Liver (tissue), 9 donors: ENCODE results near the gene JMJD1C. TPM values are rescaled to one million over a fixed set of nuclear protein-coding genes. Genes with fewer than 3 reads are reported as not detected.
A peak's percentile ranks its signal among the peaks of the same experiment; 100 is the strongest.

ENCODE experiments used
- DNase-seq: peaks from one replicate; pipeline ENCODE4 v3.0.0-alpha.2; 2017; ENCODE audit warnings: low spot score
- H3K27ac ChIP-seq, 2 donors: one replicate each; pipeline ENCODE4 v1.7.0; 2013; ENCODE audit warnings: inconsistent platforms in 2 of 2, low read length in 2 of 2, control low read depth in 1 of 2, low read depth in 1 of 2, mild to moderate bottlenecking in 1 of 2
- H3K27me3 ChIP-seq, 4 donors: one replicate each; pipeline versions ENCODE4 v1.6.1 to v1.7.0; 2013; ENCODE audit warnings: low read length in 3 of 4, inconsistent platforms in 1 of 4, mild to moderate bottlenecking in 1 of 4, moderate library complexity in 1 of 4; ENCODE audit not compliant: control insufficient read depth in 4 of 4, insufficient read depth in 4 of 4
- H3K36me3 ChIP-seq, 4 donors: one replicate each; pipeline versions ENCODE4 v1.6.1 to v1.7.0; 2013; ENCODE audit warnings: low read length in 3 of 4, mild to moderate bottlenecking in 3 of 4, low read depth in 1 of 4, moderate library complexity in 1 of 4; ENCODE audit not compliant: control insufficient read depth in 4 of 4, insufficient read depth in 3 of 4
- H3K4me1 ChIP-seq, 4 donors: one replicate each; pipeline versions ENCODE4 v1.6.1 to v1.7.0; 2013; ENCODE audit warnings: low read length in 3 of 4, mild to moderate bottlenecking in 3 of 4, moderate library complexity in 1 of 4; ENCODE audit not compliant: control insufficient read depth in 4 of 4, insufficient read depth in 4 of 4
- H3K4me3 ChIP-seq, 3 donors: one replicate each; pipeline versions ENCODE4 v1.6.1 to v1.7.0; 2013; ENCODE audit warnings: low read length in 3 of 3, control low read depth in 1 of 3, low read depth in 1 of 3, mild to moderate bottlenecking in 1 of 3
- H3K9ac ChIP-seq, 2 donors: one replicate each; pipeline ENCODE4 v1.7.0; 2013; ENCODE audit warnings: low read length in 2 of 2, mild to moderate bottlenecking in 2 of 2, moderate library complexity in 2 of 2, control low read depth in 1 of 2, low read depth in 1 of 2
- H3K9me3 ChIP-seq, 4 donors: one replicate each; pipeline versions ENCODE4 v1.6.1 to v1.7.0; 2013; ENCODE audit warnings: low read length in 3 of 4; ENCODE audit not compliant: control insufficient read depth in 4 of 4
- EGR1 ChIP-seq, 2 donors: IDR thresholded peaks; 2 replicates each; pipeline ENCODE4 v1.6.1; 2016 to 2018; ENCODE audit warnings: antibody characterized with exemption in 2 of 2, low read depth in 2 of 2
- FOXA1 ChIP-seq: IDR thresholded peaks from 2 replicates; pipeline ENCODE4 v1.6.1; 2016; ENCODE audit warnings: antibody characterized with exemption
- FOXA2 ChIP-seq: IDR thresholded peaks from 2 replicates; pipeline ENCODE4 v1.6.1; 2016; ENCODE audit warnings: antibody characterized with exemption
- GABPA ChIP-seq, 2 donors: IDR thresholded peaks in 1 of 2; conservative IDR thresholded peaks in 1 of 2; 2 replicates each; pipeline ENCODE4 v1.6.1; 2016; ENCODE audit warnings: antibody characterized with exemption in 2 of 2, mild to moderate bottlenecking in 1 of 2, moderate library complexity in 1 of 2
- HNF4G ChIP-seq: IDR thresholded peaks from 2 replicates; pipeline ENCODE4 v1.6.1; 2016; ENCODE audit warnings: antibody characterized with exemption
- JUND ChIP-seq, 2 donors: IDR thresholded peaks; 2 replicates each; pipeline ENCODE4 v1.6.1; 2016; ENCODE audit warnings: antibody characterized with exemption in 2 of 2
- NR2F2 ChIP-seq: IDR thresholded peaks from 2 replicates; pipeline ENCODE4 v1.6.1; 2016; ENCODE audit warnings: antibody characterized with exemption
- RAD21 ChIP-seq, 2 donors: IDR thresholded peaks; 2 replicates each; pipeline ENCODE4 v1.6.1; 2016; ENCODE audit warnings: antibody characterized with exemption in 2 of 2, mild to moderate bottlenecking in 2 of 2
- RXRA ChIP-seq, 2 donors: IDR thresholded peaks; 2 replicates each; pipeline ENCODE4 v1.6.1; 2017 to 2018; ENCODE audit warnings: antibody characterized with exemption in 2 of 2, mild to moderate bottlenecking in 1 of 2
- SP1 ChIP-seq: IDR thresholded peaks from 2 replicates; pipeline ENCODE4 v1.6.1; 2018; ENCODE audit warnings: antibody characterized with exemption, mild to moderate bottlenecking
- TAF1 ChIP-seq: conservative IDR thresholded peaks from 2 replicates; pipeline ENCODE4 v1.6.1; 2016; ENCODE audit warnings: antibody characterized with exemption, mild to moderate bottlenecking
- YY1 ChIP-seq: IDR thresholded peaks from 2 replicates; pipeline ENCODE4 v1.6.1; 2016; ENCODE audit warnings: antibody characterized with exemption, mild to moderate bottlenecking
- WGBS: extraction: QIAGEN DNeasy Blood & Tissue Kit; methylation state at CpG from one replicate; pipeline ENCODE4 v1.1.7; 2013; 5-methylcytosine and 5-hydroxymethylcytosine counted together
- polyA plus RNA-seq, 2 donors: library from polyadenylated mRNA; stranded (reverse) in 1 of 2; unstranded in 1 of 2; fragments of 200-250 nt in 1 of 2; fragments of >200 nt in 1 of 2; fragmentation: Nextera tagmentation in 1 of 2; extraction: Ambion mirVana in 1 of 2; gene quantifications; one replicate each; pipeline versions ENCODE4 v1.2.1 to v1.2.3, GENCODE V29; 2013 to 2015
- total RNA-seq, 2 donors: library from RNA; depleted of rRNA; stranded (reverse); fragments of >200 nt; gene quantifications; one replicate each; pipeline ENCODE4 v1.2.3, GENCODE V29; 2014
- TF ChIP-seq, protein P1 (sequence below): IDR thresholded peaks from 2 replicates; pipeline ENCODE4 v1.6.1; 2016; ENCODE audit warnings: antibody characterized with exemption, mild to moderate bottlenecking
- TF ChIP-seq, protein P2 (sequence below): IDR thresholded peaks from 2 replicates; pipeline ENCODE4 v1.6.1; 2016; ENCODE audit warnings: antibody characterized with exemption
- TF ChIP-seq, protein P3 (sequence below): fragments of 150-350 bp; IDR thresholded peaks from 2 replicates; pipeline ENCODE4 v1.5.1; 2017; ENCODE audit warnings: improper control_type of control experiment, low read depth, low read length; ENCODE audit not compliant: missing input control
- donor health status: healthy.
- donor health status: healthy.
- donor health status: healthy.
- donor health status: healthy.
- donor health status: healthy.

The JMJD1C gene
- total and polyA plus RNA-seq, 4 donors = 11.0 to 93.1 (median 56.0) TPM

DNA sequence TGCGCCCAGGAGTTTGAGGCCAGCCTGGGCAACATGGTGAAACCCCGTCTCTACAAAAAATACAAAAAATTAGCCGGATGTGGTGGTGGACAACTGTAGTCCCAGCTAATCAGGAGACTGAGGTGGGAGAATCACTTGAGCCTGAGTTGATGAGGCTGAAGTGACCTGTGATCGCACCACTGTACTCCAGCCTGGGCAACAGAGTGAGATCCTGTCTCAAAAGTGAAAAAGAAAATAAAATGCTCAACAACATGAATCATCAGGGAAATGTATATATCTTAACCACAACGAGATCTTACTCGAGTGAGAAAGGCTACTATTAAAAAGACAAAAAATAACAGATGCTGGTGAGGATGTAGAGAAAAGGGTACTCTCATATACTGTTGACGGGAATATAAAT is 72.7 kb downstream of the JMJD1C start:
- no peaks in the 10 kb centered on the region for H3K27me3 ChIP-seq
- no peak overlapping the region for H3K27ac ChIP-seq
- H3K4me1 ChIP-seq = peaks cover 0 to 11% (median 1%) of the 10 kb centered on the region in 4 donors
- H3K4me3 ChIP-seq = no peak overlapping the region
- 97% methylated on average over 7 of the region's 7 CpGs for WGBS
- H3K9me3 ChIP-seq = no peaks in the 10 kb centered on the region
- TF ChIP-seq SP1 (no peak), EGR1 (IDR thresholded peaks at IDR 0.05; ENCODE audit: low read depth in 2 of 2) (no peak), FOXA2 (no peak), YY1 (no peak), RAD21 (IDR thresholded peaks at IDR 0.05) (no peak), HNF4G (no peak), JUND (IDR thresholded peaks at IDR 0.05) (no peak), GABPA (IDR thresholded peaks at IDR 0.05 in 1 of 2, conservative IDR thresholded peaks at IDR 0.05 in 1 of 2) (no peak), FOXA1 (no peak)
- TF ChIP-seq, protein P1, sequence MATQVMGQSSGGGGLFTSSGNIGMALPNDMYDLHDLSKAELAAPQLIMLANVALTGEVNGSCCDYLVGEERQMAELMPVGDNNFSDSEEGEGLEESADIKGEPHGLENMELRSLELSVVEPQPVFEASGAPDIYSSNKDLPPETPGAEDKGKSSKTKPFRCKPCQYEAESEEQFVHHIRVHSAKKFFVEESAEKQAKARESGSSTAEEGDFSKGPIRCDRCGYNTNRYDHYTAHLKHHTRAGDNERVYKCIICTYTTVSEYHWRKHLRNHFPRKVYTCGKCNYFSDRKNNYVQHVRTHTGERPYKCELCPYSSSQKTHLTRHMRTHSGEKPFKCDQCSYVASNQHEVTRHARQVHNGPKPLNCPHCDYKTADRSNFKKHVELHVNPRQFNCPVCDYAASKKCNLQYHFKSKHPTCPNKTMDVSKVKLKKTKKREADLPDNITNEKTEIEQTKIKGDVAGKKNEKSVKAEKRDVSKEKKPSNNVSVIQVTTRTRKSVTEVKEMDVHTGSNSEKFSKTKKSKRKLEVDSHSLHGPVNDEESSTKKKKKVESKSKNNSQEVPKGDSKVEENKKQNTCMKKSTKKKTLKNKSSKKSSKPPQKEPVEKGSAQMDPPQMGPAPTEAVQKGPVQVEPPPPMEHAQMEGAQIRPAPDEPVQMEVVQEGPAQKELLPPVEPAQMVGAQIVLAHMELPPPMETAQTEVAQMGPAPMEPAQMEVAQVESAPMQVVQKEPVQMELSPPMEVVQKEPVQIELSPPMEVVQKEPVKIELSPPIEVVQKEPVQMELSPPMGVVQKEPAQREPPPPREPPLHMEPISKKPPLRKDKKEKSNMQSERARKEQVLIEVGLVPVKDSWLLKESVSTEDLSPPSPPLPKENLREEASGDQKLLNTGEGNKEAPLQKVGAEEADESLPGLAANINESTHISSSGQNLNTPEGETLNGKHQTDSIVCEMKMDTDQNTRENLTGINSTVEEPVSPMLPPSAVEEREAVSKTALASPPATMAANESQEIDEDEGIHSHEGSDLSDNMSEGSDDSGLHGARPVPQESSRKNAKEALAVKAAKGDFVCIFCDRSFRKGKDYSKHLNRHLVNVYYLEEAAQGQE = no peak
- no peak for DNase-seq
- H3K9ac ChIP-seq = no peak overlapping the region
- no peaks in the 10 kb centered on the region for H3K36me3 ChIP-seq

DNA sequence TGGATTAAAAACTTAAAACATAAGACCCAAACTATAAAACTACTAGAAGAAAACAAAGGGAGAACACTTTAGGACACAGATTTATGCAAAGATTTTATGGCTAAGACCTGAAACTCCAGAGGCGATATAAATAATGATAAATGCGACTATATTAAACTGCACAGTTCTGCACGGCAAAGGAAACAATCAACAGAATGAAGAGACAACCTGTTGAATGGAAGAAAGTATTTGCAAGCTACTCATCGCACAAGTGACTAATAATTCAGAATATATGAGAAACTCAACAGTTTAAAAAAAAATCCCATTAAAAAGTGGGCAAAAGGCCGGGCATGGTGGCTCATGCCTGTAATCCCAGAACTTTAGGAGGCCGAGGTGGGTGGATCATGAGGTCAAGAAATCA is 73.6 kb downstream of the JMJD1C start:
- peak overlapping the region in 1 of 2 donors; percentile 51 for H3K27ac ChIP-seq
- H3K9me3 ChIP-seq = no peaks in the 10 kb centered on the region
- H3K36me3 ChIP-seq = no peaks in the 10 kb centered on the region
- no peaks in the 10 kb centered on the region for H3K27me3 ChIP-seq
- DNase-seq = no peak
- no peak overlapping the region for H3K4me3 ChIP-seq
- no peak overlapping the region for H3K9ac ChIP-seq
- TF ChIP-seq HNF4G (no peak), JUND (IDR thresholded peaks at IDR 0.05) (no peak), EGR1 (IDR thresholded peaks at IDR 0.05; ENCODE audit: low read depth in 2 of 2) (no peak), TAF1 (no peak), FOXA2 (no peak), RAD21 (IDR thresholded peaks at IDR 0.05) (no peak), NR2F2 (no peak), FOXA1 (no peak), GABPA (IDR thresholded peaks at IDR 0.05 in 1 of 2, conservative IDR thresholded peaks at IDR 0.05 in 1 of 2) (no peak), RXRA (IDR thresholded peaks at IDR 0.05) (no peak), SP1 (no peak)
- TF ChIP-seq, protein P1 = no peak
- TF ChIP-seq, protein P2, sequence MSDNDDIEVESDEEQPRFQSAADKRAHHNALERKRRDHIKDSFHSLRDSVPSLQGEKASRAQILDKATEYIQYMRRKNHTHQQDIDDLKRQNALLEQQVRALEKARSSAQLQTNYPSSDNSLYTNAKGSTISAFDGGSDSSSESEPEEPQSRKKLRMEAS = no peak
- TF ChIP-seq, protein P3, sequence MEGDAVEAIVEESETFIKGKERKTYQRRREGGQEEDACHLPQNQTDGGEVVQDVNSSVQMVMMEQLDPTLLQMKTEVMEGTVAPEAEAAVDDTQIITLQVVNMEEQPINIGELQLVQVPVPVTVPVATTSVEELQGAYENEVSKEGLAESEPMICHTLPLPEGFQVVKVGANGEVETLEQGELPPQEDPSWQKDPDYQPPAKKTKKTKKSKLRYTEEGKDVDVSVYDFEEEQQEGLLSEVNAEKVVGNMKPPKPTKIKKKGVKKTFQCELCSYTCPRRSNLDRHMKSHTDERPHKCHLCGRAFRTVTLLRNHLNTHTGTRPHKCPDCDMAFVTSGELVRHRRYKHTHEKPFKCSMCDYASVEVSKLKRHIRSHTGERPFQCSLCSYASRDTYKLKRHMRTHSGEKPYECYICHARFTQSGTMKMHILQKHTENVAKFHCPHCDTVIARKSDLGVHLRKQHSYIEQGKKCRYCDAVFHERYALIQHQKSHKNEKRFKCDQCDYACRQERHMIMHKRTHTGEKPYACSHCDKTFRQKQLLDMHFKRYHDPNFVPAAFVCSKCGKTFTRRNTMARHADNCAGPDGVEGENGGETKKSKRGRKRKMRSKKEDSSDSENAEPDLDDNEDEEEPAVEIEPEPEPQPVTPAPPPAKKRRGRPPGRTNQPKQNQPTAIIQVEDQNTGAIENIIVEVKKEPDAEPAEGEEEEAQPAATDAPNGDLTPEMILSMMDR = no peak
- H3K4me1 ChIP-seq = peaks cover 0 to 11% (median 1%) of the 10 kb centered on the region in 4 donors
- 98% methylated on average over 6 of the region's 6 CpGs for WGBS
